Mucosa of descending colon (tissue), 3 donors: ENCODE data around the gene TRPM1. TPM values are rescaled to one million over a fixed set of nuclear protein-coding genes. Genes with fewer than 3 reads are reported as not detected.

ENCODE experiments used
- ATAC-seq: fragments of 200-7000 bp; cut with Tn5 transposase; one replicate; pipeline ENCODE4 v1.9.1; 2020; ENCODE audit warnings: mild to moderate bottlenecking, moderate library complexity
- DNase-seq, 3 donors: peaks; one replicate each; pipeline ENCODE4 v3.0.0-alpha.2; 2020
- H3K36me3 ChIP-seq: fragments of 200-600 bp; one replicate; pipeline ENCODE4 v1.8.0; 2021; ENCODE audit warnings: low read depth, mild to moderate bottlenecking
- H3K4me1 ChIP-seq: fragments of 200-600 bp; one replicate; pipeline ENCODE4 v1.8.0; 2021; ENCODE audit warnings: low read depth, mild to moderate bottlenecking
- H3K4me3 ChIP-seq: fragments of 200-600 bp; one replicate; pipeline ENCODE4 v1.8.0; 2021; ENCODE audit warnings: mild to moderate bottlenecking
- H3K9me3 ChIP-seq: fragments of 200-600 bp; one replicate; pipeline ENCODE4 v1.8.0; 2021; ENCODE audit warnings: mild to moderate bottlenecking
- CTCF ChIP-seq: fragments of 200-600 bp; IDR thresholded peaks from one replicate; pipeline ENCODE4 v1.8.0; 2022; ENCODE audit warnings: antibody characterized with exemption, mild to moderate bottlenecking
- intact Hi-C, 2 donors: fragments of 100-400 bp; cut with DNase I in 1 of 2; cut with micrococcal nuclease in 1 of 2; formaldehyde crosslinking; loops; one replicate each; pipeline versions ENCODE4 v1.11.0 to v1.11.1; 2022; cut with DNase I, micrococcal nuclease
- total RNA-seq, 3 donors: library from RNA; stranded (reverse); fragmentation: NEBNext Ultra II Directional in 2 of 3; extraction: Animal tissue kit (Norgen Biotek cat#: 25700) in 2 of 3; gene quantifications; one replicate each; pipeline versions ENCODE4 v1.2.1 to v1.2.4, GENCODE V29; 2021 to 2023
- donor health status: DM: no; HTN: no; CAD: no; lungs with moderate emphysema.
- donor health status: DM: no; HTN: no; CAD: no.
- donor health status: DM: no; HTN: yes; CAD: no.

TRPM1 gene
- total RNA-seq, 3 donors from 2014 or later = not detected

- no peak for TF ChIP-seq CTCF
- peak overlapping the region; percentile 81 for H3K4me3 ChIP-seq
- H3K9me3 ChIP-seq = no peaks in the 10 kb centered on the region
- H3K36me3 ChIP-seq = no peaks in the 10 kb centered on the region
- DNase-seq (peak in 2 of 3 donors; percentile 23 to 37), ATAC-seq (no peak)
- H3K4me1 ChIP-seq = peaks cover 23% of the 10 kb centered on the region
- intact Hi-C loops = no loop called here
Measured at GRCh38 chr15:30992249-30992864, 109.2 kb downstream of the TRPM1 start.

GRCh38 chr15:30991255-30992235, 110.0 kb downstream of the TRPM1 start, which contains the start of gene MTMR10:
Gene MTMR10, minus strand, starts transcription at chr15:30991628. Its CDS starts 122 bp downstream, at chr15:30991506.
- intact Hi-C loops = no loop called here
- peak; percentile 96 for ATAC-seq

GRCh38 chr15:30990446-30991254, 110.9 kb downstream of the TRPM1 start:
- ATAC-seq (no peak), DNase-seq (peak in 1 of 3 donors; percentile 49)
- no peak for TF ChIP-seq CTCF
- Histone ChIP-seq H3K9me3 (no peaks in the 10 kb centered on the region), H3K36me3 (no peaks in the 10 kb centered on the region), H3K4me1 (peaks cover 26% of the 10 kb centered on the region), H3K4me3 (peak overlapping the region; percentile 81)
- intact Hi-C loops = no loop called here

More at GRCh38 chr15:30991255-30992235, 110.0 kb downstream of the TRPM1 start, which contains the start of gene MTMR10:
- Histone ChIP-seq H3K4me1 (peaks cover 23% of the 10 kb centered on the region), H3K9me3 (no peaks in the 10 kb centered on the region), H3K36me3 (no peaks in the 10 kb centered on the region), H3K4me3 (peak within 1 kb of the TSS; percentile 81)
- TF ChIP-seq CTCF = no peak
- DNase-seq = peak; percentile 79 to 92 (median 88)

- intact Hi-C loops = no loop called here
- Histone ChIP-seq H3K4me1 (peaks cover 32% of the 10 kb centered on the region), H3K9me3 (no peaks in the 10 kb centered on the region), H3K36me3 (no peaks in the 10 kb centered on the region), H3K4me3 (no peak overlapping the region)
- DNase-seq = no peak
- ATAC-seq = no peak
- TF ChIP-seq CTCF = no peak
Measured at GRCh38 chr15:30990036-30990435, 111.5 kb downstream of the TRPM1 start.

GRCh38 chr15:30985081-30985531, 116.4 kb downstream of the TRPM1 start:
- H3K9me3 ChIP-seq = no peaks in the 10 kb centered on the region
- TF ChIP-seq CTCF = no peak
- H3K36me3 ChIP-seq = no peaks in the 10 kb centered on the region
- peaks cover 39% of the 10 kb centered on the region for H3K4me1 ChIP-seq
- H3K4me3 ChIP-seq = no peak overlapping the region
- intact Hi-C loops = no loop called here
- DNase-seq = peak in 1 of 3 donors; percentile 42
- peak; percentile 50 for ATAC-seq
